GM19463 (cell line): ENCODE results near the gene MCM9.
"Not testable (repeated sequence)": the region's sequence is repeated elsewhere in the genome, so short reads cannot be mapped to it uniquely, and the experiment has no call there.

Experiments
- ATAC-seq: cut with Tn5 transposase; IDR thresholded peaks from one replicate; pipeline ENCODE4 v1.9.1; 2021; ENCODE audit warnings: mild to moderate bottlenecking, moderate library complexity; ENCODE audit not compliant: unreplicated experiment

MCM9 gene

DNA sequence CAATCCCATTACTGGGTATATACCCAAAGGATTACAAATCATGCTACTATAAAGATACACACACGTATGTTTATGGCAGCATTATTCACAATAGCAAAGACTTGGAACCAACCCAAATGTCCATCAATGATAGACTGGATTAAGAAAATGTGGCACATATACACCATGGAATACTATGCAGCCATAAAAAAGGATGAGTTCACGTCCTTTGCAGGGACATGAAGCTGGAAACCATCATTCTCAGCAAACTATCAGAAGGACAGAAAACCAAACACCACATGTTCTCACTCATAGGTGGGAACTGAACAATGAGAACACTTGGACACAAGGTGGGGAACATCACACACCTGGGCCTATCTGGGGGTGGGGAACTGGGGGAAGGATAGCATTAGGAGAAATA lies 66.1 kb downstream of the MCM9 start:
- not testable (repeated sequence) for ATAC-seq

DNA sequence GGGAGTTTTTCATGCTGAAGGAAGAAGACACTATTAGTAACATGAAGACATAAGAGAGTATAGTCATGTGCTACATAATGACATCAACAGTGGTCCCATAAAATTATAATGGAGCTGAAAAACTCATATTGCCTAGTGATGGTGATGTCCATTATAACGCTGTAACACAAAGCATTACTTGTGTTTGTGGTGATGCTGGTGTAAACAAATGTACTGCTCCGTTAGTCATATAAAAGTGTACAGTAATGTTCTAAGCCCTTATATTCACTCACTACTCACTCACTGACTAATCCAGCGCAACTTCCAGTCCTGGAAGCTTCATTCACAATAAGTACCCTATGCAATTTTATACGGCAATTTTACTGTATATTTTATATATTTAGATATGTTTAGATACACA lies 67.8 kb downstream of the MCM9 start:
- no peak for ATAC-seq

DNA sequence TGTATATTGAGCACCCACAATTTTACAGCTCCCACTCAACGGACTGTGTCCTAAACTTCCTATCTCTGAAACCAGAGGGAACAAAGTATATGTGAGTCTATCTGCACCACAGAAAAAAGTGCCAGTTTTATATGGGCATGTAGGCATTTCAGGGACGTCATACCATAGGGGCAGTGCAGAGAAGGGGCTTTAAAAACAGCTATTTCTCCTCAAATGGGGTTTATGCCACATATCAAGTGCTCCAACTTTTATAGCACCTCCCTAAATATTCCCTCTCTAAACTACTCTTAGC lies 69.9 kb downstream of the MCM9 start:
- no peak for ATAC-seq

DNA sequence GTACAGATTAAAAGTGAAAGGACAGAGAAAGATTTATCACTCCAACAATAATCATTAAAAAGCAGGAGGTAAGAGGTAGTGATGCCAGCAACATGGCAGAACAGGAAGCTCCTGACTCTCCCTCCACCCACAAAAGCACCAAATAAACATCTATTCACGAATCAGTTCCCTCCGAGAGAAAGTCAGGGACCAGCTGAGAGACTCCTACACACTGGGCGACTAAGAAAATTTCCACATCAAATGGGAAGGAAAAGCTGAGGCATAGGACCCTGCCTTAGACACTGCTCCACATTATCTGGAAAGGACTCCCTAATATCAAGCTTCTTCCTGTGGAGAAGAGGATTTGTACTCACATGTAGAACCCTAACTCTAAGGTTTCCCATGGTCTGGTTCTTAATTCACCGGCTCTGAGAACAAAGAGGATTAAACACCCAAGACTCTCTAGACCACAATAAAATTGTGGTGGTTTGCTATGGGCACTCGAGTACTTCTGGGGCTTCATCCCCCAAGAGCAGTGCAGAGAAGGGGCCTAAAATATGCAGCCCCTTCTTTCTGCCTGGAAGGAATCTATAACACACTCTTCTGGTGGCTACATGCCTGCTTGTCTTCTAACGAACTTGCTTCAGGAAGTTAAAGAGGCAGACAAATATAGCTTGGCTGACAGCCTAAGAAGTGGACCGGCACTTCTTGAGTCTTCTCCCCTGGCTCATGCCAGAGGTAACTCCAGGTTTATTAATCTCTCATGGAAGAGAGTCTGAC lies 70.4 kb downstream of the MCM9 start:
- no peak for ATAC-seq

DNA sequence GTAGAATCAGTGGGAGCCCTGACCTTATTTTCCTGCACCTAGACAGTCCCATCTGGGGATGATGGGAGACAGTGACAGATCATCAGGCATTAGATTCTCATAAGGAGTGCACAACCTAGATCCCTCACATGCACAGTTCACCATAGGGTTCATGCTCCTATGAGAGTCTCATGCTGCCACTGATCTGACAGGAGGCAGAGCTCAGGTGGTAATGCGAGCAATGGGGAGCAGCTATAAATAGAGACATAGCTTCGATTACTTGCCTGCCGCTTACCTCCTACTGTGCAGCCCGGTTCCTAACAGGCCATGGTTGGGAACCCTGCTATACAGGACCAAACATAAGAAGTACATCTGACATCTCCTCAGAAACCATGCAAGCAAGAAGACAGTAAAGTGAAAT lies 72.5 kb downstream of the MCM9 start:
- no peak for ATAC-seq

DNA sequence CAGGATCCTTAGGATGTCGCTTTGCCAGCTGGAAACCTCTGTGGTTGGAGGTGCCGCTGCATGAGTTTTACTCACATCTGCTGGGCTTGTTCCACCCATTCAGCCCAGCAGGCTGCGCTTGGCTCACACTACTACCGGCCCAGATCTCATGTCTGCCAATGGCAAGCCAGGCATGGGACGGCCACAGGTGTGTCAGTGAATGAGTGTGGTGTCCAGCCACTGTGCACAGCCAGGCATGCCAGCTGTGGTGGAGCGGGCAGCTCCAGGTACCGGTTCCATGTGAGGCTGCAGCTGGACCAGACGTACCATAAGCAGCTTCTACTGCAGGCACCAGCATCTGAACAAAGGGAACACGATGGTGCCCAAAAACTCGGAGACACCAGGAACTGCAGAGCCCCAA lies 74.1 kb downstream of the MCM9 start:
- ATAC-seq: no peak

DNA sequence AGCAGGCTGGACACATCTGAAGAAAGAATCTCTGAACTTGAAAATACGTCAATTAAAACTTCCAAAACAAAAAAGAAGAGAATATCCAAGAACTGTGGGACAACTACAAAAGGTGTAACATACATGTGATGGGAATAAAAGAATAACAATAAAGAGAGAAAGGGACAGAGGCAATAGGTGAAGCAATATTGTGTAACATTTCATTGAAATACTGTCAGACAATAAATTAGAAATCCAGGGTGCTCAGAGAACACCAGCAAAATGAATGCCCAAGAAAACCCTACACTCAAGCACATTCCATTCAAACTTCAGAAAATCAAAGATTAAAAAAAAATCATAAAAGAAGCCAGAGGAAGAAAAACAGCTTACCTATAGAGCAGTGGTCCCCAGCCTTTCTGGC lies 74.6 kb downstream of the MCM9 start:
- ATAC-seq: no peak

DNA sequence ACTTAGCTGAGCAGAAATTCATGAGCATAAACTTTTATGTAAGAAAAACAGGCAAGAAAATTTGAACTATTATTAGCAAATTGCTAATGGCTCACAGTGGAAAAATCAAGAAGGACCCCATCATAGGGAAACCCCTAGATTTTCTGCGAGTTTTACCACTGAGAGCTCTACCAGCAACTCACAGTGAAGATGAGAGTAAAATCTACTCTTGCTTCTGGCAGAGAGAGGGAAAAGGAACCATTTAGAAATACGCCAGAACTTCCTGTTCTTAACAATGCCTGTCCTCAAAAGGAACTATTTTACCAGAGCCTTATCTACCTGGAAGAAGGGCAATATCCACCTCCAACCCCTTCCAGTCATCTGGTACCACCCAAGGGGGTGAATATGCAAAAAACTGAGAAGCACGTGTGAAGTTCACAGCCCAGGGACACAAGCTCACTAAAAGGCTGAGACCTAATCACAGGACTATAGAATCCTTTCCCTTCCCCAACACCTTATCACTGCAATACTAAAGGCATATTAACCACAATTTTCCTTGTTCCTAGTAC lies 75.4 kb downstream of the MCM9 start:
- ATAC-seq: peak; percentile 46

DNA sequence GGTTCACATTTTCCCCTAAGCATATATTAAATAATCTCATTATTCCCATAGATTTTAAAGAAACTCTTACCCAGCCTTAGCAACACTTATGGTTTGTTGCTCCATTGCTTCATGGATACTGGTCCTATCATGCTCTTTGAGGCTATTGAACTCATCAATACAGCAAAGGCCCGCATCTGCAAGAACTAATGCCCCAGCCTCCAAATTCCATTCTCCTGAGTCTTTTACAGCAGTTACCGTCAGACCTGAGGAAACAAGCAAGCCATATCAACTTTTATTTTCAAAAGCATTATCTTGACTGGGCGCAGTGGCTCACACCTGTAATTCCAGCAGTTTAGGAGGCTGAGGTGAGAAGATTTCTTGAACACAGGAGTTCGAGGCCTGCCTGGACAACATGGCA lies 78.7 kb downstream of the MCM9 start:
- no peak for ATAC-seq

DNA sequence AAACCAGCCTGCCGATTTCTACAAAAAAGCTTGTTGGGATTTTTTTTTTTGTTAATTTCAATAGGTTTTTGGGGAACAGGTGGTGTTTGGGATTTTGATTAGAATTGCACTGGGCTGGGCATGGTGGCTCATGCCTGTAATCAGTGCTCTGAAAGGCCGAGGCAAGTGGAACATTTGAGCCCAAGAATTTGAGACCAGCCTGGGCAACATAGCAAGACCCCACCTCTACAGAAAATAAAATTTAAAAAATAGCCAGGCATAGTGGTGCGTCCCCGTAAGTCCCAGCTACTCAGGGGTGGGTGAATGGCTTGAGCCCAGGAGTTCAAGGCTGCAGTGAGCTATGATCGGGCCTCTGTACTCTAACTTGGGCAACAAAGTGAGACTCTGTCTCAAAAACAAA lies 81.6 kb downstream of the MCM9 start:
- no peak for ATAC-seq

DNA sequence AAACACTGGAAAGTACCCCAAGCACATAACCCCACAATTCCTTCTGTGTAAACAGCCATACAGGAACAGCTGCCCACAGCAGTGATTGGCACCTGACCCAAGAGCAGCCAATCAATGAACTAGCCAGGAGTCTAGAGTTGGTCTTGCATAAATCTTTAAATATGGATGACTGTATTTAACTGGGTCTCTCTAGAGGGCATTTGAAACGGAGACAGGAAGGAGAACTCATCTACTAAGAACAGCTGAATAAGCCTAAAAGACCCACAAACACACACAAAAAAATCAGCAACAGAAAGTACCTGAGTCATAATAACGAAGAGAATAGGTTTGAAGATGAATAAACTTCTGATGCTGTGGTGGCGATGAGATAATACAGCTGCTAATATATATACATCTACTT lies 90.0 kb downstream of the MCM9 start:
- ATAC-seq: peak; percentile 51

DNA sequence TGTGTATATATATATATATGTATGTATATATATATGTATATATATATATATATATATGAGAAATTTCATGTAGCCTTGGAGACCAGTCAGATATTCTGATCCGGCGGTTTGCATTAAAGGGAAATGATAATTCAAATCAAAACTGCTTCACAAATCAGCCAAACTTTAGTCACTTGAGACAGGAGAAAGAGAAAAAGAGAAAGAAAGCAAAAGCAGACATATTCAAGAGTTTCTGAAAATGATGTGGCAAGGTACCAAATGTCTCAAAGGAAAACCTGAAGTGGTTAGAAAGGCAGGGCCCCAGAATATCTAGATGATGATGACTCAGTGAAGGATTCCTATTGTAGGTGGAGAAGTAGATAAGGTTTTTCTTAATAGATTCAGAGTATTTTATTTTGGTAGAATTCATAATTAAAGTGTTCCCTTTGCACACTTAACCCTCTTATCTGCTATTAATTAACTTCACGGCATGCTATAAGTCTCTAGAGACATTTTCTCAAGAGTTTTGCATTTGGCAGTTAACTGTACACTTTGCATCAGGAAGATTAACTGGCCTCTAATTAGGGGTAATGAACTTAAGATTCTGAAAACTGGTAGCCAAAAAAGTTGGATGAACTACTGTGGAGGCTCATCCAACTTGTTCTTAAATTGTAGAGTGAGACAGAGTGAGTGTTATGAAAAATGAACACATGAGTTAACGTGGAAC lies 91.1 kb downstream of the MCM9 start:
- ATAC-seq: peak; percentile 86

DNA sequence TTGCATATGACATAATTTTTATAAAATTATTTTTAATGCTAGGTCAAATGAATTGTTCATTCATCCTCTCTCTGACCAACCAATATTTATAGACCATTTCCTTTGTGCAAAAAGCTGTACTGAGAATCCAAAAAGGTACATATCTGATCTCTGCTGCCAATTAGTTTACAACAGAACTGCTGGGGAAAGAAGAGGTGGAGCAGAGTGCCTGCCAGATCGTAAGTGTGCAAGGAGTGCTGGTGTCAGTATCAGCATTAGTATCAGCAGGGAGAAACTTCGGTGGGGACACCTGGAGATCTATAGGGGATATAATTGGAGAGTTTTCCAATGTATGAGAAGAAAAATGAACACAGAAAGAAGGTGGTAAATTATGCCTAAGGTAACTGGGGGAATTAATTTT lies 104.3 kb downstream of the MCM9 start:
- ATAC-seq: no peak

DNA sequence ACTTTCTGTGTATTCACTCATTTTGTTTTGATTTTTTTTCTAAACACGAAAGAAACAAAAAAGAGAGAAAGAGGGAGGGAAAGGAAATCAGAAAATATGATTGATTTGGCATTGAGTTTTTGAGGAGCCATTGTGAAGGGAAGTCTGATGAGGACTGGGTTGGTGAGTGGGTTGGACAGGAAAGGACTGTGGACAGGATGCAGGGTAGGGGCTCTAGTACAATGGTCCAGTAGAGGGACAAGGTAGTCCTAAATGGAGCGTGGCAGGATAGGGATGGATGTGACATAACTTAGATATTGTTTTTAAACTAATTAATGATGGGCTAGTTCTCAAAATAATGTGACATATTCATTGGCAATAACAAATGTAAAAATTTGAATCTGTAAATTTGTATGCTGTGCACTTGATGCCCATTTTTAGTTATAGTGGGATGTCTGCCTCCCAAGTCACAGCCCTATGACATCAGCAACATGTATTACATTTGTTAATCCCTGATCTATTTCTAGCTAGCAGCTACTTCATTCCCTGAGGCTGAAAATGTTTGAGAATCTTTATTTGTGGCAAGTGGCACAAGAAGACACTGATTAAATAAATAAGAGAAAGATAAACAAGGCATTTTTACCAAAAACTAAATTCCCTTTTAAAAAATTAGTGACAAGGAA lies 105.0 kb downstream of the MCM9 start:
- no peak for ATAC-seq

DNA sequence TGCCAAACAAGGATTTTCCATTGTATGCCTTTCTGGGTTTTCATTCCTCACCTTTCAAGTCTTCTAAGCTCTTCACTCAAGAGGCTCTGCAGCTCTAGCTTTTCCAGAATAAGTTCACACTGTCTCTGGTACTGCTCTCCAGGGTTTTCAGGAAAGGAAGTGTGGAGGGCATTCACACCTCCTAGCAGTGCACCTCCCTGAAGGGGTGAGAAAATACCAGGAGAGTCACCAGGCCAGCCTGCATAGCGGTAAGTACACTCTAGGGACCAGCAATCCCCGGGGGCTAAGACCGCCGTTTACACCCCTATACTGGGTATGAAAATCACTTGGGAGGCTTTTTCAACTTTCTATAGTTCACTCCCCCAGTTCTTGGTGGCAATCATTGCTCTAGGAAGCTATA lies 108.9 kb downstream of the MCM9 start:
- no peak for ATAC-seq

DNA sequence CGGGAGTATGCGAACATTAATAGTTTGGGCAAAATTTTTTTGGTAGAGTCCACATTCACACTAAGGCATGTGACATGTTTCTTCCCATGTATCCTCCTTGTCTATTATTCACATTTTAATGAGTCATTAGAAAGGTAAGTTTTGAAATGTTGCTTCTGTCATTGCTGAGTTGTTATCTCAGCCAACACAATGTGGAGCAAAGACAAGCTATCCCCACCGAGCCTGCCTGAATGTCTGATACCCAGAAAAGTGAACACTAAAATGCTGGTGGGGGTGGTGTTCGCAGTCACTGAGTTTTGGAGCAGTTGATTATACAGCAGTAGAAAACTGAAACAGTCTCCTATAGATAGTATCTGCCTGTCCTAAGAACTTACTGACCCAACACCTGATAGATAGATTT lies 109.3 kb downstream of the MCM9 start:
- no peak for ATAC-seq

DNA sequence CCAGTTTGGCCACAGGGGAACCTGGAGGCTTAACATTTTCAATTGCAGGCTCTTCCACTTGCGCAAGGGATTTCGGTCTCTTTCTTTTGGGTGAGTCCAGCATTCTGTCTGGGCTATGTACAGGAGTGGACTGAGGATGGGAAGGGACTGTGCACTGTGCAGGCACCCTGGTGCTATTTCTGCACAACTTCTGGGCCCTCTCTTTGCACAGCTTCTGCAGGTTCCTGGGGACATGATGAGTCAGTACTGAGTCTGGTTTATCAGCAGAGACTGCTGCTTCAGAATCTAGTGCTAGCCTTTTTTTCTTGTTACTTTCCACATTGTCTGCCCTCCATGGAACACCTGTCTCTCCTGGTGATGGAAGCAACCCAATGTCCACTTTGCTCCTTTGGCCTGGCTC lies 119.5 kb downstream of the MCM9 start:
- no peak for ATAC-seq

DNA sequence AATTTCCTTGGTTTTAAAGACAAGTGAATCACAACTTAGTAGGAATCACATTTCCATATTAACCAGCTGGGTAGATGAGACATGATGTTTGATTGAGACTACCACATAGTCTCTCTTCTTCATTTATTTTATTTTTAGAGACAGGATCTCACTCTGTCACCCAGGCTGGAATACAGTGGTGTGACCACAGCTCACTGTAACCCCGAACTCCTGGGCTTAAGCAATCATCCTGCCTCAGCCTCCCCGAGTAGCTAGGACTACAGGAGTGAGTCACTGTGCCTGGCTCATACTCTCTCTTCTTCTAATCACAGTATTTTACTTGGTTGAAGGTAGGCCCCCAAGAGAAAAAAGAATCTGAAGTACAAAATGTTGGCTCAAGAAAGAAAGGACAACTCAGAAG lies 121.2 kb downstream of the MCM9 start:
- ATAC-seq: no peak

DNA sequence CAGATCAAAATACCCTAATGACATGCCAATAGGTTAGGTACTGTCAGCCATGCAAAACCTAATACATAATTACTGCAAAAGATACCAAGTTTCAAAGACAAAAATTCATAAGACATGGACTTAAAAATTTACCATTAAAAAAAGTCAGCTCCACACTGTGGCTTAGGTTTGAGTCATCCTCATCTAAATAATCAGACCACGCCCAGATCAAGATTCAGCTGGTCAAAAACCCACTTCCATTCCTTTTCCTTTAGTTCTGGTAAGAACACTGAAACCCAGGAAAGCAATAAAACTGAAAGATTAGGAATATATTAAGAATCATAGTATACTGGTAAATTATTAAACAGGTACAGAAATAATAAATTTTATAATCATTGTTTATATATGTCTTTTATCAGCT lies 122.0 kb downstream of the MCM9 start:
- ATAC-seq: no peak

DNA sequence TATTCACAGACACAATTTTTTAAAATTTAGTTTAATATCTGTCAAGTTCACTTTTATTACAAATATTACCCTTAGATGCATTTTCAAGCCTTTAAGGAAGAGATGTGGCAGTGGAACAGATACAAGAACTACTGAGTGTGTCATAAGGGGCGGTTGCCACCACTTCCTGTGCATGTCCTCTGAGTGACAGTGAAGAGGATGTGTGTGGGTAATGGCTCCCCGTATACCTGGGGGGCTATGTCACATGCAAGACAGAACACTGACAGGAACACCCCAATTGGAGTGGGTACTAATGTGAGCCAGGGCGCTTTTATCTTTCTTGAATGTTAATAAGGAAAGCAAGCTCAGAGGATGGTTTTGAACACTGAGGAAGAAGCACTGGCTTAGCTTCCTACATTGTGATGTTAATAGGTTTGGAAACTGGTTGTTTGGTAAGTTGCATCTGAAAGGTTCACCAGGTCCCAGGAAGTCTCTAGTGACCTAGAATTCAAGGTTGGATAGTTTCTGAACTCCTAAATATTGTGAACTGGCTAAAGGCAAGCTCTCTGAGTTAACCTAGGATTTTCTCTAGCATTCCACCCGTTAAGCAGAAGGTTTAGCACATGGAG lies 124.4 kb downstream of the MCM9 start:
- ATAC-seq: peak; percentile 81

DNA sequence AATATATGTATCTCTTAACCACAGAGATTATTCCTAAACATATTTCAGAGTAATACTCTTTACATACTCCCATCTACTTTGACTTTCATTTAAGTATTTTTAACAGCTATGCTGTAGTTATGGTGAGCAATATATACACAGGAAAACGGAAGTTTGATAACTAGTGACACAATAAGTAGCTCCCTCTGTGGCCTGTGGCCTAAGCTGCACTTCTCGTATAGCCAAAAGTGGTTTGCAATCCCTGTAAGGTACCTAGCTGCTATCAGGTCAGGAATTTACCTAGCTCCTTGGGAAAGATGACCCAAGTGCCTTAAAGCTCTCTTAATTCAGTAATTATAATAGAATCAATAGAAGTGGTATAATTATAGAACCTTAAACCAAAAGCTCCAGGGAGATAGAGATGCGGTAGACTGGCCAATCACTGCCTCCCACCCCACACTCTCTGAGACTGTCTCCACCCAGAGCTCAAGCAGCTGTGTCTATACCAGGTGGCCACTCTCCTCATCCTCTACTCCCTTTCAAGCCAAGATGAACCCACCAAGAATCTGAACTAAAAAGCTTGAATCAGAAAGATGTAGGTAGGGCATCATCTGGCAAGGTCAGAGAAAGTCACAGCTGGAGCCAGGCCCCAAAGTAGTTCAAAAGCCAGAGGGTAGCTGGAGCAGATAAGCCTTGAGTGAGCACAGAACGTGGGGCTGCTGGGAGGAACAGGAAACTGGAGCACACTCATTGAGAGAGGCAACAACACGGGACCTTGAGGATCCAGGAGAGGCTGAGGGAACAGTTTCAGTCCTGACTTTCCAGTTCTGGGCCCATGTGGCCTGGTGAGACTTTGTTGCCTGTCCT lies 125.9 kb downstream of the MCM9 start:
- no peak for ATAC-seq
